K562 treated with DMSO at 1 percent for 48 hours (cell line): ENCODE measurements around the gene BTNL2. TPM values are rescaled to one million over a fixed set of nuclear protein-coding genes. Genes with fewer than 3 reads are reported as not detected.

Experiments used
- total RNA-seq: library from RNA; unstranded; fragments of 300-600 nt; gene quantifications from 2 replicates; pipeline ENCODE4 v1.2.3, GENCODE V29; 2022; ENCODE audit warnings: low replicate concordance; ENCODE audit errors: extremely low read depth

BTNL2 gene
- not detected in 2 replicates for total RNA-seq

GRCh38 chr6:32406857-32407256, at the start of gene BTNL2:
TSS of gene BTNL2 (minus strand) at chr6:32407181. CDS start at chr6:32407123, 58 bp downstream.

GRCh38 chr6:32439602-32440214, 32.7 kb upstream of the BTNL2 start, which contains the start of gene HLA-DRA:
TSS of gene HLA-DRA (plus strand) at chr6:32439887. CDS start at chr6:32439951, 64 bp downstream.

GRCh38 chr6:32371803-32372202, 35.2 kb downstream of the BTNL2 start, which contains the start of gene TSBP1:
TSS of gene TSBP1 (minus strand) at chr6:32371903. CDS start at chr6:32371706, 197 bp downstream.

Other genes with a start within 250 kb of the BTNL2 start
- not detected in 2 replicates for gene EGFL8, start 242.6 kb downstream of the BTNL2 start, total RNA-seq
- not detected in 2 replicates for gene AGPAT1, start 231.1 kb downstream of the BTNL2 start, total RNA-seq
- gene RNF5, start 228.8 kb downstream of the BTNL2 start, total RNA-seq = not detected in 2 replicates
- not detected in 2 replicates for gene AGER, start 222.9 kb downstream of the BTNL2 start, total RNA-seq
- not detected in 2 replicates for gene PBX2, start 217.0 kb downstream of the BTNL2 start, total RNA-seq
- not detected in 2 replicates for gene GPSM3, start 214.5 kb downstream of the BTNL2 start, total RNA-seq
- not detected in 2 replicates for gene NOTCH4, start 183.1 kb downstream of the BTNL2 start, total RNA-seq
- not detected in 2 replicates for gene TSBP1, start 35.3 kb downstream of the BTNL2 start, total RNA-seq
- not detected in 2 replicates for gene HLA-DRA, start 32.7 kb upstream of the BTNL2 start, total RNA-seq
- not detected in 2 replicates for gene HLA-DRB5, start 123.1 kb upstream of the BTNL2 start, total RNA-seq
- gene HLA-DRB1, start 182.7 kb upstream of the BTNL2 start, total RNA-seq = not detected in 2 replicates
- not detected in 2 replicates for gene HLA-DQA1, start 230.2 kb upstream of the BTNL2 start, total RNA-seq